HG03139 (cell line): ENCODE results near the gene TEKTIP1.
"Not testable (repeated sequence)": the region's sequence is repeated elsewhere in the genome, so short reads cannot be mapped to it uniquely, and the experiment has no call there.

Source experiments
- ATAC-seq: cut with Tn5 transposase; IDR thresholded peaks from one replicate; pipeline ENCODE4 v1.9.1; 2021; ENCODE audit not compliant: unreplicated experiment

TEKTIP1 gene

DNA sequence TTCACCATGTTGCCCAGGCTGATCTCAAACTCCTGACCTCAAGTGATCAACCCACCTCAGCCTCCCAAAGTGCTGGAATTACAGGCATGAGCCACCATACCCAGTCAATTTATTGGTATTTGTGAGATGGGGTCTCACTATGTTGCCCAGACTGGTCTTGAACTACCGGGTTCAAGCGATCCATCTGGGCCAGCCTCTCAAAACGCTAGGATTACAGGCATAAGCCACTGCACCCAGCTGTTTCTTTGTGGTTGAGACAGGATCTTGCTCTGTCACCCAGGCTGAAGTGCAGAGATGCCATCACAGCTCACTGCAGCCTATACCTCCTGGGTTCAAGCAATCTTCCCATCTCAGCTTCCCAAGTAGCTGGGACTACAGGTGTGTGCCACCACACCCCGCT lies 42.8 kb downstream of the TEKTIP1 start:
- not testable (repeated sequence) for ATAC-seq

DNA sequence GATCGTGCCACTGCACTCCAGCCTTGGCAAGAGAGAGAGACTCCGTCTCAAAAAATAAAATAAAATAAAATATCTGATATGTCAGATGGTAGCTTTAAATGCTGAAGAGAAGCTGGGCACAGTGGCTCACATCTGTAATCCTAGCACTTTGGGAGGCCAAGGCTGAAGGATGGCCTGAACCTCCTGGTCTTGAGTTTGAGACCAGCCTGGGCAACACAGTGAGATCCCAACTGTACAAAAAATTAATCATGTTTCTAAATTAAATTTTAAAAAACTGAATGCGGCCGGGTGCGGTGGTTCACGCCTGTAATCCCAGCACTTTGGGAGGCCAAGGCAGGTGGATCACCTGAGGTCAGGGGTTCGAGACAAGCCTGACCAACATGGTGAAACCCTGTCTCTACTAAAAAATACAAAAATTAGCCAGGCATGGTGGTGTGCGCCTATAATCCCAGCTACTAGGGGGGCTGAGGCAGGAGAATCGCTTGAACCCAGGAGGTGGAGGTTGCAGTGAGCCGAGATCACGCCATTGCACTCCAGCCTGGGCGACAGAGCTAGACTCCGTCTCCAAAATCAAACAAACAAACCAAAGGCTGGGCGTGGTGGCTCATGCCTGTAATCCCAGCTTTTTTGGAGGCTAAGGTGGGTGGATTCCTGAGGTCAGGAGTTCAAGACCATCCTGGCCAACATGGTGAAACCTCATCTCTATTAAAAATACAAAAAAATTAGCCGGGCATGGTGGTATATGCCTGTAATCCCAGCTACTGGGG lies 45.2 kb downstream of the TEKTIP1 start:
- ATAC-seq = not testable (repeated sequence)

DNA sequence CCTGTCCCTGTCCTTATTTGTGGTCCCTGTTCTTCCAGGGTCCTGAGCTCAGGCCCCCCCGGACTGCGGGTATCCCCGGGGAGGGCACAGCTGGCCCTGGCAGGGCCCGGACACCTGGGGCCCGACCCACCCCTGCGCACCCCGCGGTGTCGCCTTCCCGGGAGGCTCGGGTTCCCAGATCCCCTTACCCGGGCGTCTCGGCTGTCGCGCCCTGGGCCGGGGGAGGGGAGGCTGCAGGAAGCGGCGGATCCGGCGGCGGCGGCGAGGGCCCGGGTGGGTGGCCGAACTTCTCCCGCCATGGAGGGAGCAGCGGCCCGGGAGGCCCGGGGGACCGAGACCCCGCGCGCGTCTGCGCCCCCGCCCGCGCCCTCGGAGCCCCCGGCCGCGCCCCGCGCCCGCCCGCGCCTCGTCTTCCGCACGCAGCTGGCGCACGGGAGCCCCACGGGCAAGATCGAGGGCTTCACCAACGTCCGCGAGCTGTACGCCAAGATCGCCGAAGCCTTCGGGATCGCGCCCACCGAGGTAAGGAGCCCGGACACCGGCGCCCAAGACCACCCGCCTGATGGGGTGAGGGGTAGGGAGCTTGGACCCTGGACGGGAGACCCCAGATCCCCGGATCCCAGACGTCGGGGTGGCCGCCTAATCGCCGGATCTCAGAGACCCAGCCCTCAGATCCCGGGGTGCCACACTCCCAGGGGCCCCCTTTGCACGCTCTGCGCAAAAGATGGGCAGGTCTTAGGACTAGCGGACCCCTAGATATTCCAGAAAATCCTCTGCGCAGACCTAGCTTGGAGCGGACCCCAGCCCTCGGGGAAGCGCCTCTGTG lies 46.5 kb downstream of the TEKTIP1 start, which contains the start of gene GIPC3:
Gene GIPC3, plus strand, starts transcription at position 178 of the 826 bp plus-strand sequence. Its CDS starts 120 bp downstream, at position 298.
- ATAC-seq = no peak

DNA sequence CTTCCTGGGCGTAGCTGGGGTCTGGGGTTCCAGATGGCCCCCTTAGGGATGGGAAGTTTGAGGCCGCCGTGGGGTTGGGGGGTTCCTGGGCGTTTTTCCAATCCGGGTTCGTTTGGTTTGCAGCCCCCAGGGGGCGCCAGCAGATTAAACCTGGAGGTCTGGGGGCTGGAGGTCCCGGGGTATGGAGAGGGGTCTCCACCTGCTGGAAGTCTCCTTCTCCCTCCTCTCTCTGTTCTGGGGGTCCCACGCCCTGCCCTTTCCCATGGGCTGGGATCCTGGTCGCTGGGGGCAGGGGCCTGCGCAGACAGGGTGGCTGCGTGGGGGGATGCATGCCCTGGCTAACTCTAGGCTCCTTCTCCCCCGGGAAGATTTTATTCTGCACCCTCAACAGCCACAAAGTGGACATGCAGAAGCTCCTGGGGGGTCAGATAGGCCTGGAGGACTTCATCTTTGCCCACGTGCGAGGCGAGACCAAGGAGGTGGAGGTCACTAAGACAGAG lies 47.2 kb downstream of the TEKTIP1 start:
- ATAC-seq = no peak

DNA sequence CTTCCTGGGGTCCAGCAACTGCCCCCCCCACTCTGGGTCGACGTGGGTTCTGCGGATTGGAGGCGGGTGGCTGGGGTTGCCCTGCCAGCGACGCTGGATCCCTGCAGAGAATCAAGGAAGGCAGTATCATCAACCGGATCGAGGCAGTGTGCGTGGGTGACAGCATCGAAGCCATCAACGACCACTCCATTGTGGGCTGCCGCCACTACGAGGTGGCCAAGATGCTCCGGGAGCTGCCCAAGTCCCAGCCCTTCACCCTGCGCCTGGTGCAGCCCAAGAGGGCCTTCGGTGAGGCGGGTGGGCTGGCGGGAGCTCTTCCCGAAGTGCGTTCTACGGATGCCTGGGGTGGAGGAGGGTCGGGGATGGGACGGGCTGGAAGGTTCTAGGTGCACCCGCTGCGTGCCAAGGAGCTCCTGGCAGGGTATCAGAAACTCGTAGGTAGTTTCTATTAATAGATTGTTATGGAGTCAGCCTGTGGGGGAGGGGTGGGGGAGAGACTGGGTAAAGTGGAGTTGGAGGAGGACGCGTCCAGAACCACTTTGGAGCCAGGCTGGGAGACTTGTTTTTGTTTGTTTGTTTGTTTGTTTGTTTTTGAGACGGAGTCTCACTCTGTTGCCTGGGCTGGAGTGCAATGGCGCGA lies 47.9 kb downstream of the TEKTIP1 start:
- no peak for ATAC-seq

DNA sequence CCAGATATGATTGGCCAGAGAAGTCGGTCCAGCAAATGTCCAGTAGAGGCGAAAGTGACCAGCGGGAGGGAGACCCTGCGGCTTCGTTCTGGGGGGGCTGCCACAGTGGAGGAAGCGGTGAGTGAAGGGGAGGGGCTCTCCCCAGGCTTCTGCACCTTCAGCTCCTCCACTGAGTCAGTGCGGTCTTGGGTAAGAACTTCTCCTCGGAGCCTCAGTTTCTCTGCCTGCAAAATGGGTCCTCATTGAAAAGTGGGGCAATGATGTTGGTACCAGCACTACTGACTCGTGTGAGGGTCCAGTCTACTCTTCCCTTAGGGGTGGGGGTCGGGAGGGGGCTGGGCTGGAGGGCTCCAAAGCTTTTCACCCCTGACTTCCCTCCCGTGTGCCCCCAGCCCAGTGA lies 50.5 kb downstream of the TEKTIP1 start:
- no peak for ATAC-seq

DNA sequence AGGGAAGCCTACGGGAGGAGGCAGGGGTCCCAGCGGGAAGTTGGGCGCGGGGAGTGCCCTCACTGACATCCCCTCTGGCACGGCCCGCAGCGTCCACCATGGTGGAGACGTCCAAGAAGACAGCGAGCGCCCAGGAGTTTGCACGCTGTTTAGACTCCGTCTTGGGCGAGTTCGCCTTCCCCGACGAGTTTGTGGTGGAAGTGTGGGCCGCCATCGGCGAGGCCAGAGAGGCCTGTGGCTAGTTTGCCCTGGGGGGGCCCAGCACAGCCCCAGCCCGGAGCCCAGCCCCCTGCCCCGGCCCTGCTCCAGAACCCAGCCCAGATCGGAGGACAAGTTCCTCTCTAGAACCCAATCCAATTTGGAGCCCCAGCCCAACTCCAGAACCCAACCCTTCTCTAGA lies 51.0 kb downstream of the TEKTIP1 start:
- no peak for ATAC-seq

DNA sequence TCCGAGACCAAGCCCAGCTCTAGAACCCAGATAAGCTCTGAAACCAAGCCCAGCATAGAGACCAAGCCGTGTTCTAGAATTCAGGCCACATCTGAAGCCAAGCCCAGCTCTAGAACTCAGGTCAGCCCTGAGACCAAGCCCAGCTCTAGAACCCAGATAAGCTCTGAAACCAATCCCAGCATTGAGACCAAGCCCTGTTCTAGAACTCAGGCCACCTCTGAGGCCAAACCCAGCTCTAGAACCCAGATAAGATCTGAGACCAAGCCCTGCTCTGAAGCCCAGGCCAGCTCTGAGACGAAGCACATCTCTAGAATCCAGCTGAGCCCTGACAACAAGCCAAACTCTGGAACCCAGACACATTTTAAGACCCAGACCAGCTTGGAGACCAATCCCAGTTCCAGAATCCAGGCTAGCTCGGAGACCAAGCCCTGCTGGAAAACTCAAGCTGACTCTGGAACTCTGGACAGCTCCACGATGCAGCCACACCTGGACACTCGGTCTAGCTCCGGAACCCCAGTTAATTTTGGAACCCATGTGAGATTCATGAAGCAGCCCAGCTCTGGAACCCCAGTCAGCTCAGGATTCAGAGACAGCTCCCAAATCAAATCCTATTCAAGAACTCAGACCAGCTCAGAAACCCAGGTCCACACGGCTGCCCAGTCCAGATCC lies 52.2 kb downstream of the TEKTIP1 start:
- ATAC-seq = no peak

DNA sequence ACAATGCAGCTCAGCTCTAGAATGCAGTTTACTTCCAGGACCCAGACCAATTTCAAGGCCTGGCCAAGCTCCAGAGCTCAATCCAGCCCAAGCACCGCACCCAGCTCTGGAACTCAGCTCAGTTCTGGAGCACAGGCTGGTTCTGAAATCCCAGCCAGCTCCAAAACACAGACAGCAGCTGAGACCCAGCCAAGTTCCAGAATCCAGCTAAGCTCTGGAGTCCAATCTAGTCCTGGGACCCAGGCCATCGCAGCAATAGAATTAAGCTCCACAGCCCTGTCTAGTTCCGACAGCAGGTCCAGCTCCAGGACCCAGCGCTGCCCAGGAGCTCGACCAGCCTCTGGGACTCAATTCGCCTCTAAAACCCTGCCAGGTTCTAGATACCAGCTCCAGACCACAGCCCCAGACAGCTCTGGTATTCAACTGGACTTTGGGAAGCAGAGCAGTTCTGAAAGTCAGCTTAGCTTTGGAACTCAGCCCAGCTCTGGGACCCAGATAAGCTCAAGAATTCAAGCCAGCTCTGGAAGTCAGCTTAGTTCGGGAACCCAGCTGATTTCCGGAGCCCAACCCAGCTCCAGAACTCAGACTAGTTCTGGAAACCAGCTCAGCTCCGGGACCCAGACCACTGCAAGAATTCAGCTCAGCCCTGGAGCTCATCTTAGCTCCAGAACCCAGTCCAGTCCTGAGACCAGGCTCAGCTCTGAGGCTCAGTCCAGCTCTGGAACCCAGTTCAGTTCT lies 53.1 kb downstream of the TEKTIP1 start:
- no peak for ATAC-seq

DNA sequence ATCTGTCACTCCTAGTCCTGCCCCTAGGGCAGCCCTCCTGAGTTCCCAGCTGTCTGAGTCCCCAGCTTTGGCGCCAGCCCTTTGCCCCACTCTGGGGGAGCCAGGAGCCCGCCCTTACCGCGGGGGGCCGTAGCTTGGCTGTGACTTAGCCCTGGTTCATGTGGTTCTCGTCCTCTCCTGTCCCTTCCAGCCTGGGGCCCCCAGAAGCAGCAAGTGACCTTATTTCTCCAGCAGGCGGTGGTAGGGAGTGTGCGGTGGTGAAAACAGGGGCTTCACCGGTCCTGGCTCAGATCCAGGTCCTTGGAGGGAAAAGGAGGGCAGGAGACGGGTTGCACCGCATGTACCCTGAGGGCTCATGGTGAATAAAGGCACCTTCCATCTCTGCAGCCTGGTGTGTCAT lies 54.2 kb downstream of the TEKTIP1 start:
- ATAC-seq = no peak
